HG02973 (cell line): ENCODE data around the gene ATP8B3.

Experiments
- ATAC-seq: cut with Tn5 transposase; IDR thresholded peaks from one replicate; pipeline ENCODE4 v1.9.1; 2021; ENCODE audit warnings: moderate library complexity; ENCODE audit not compliant: unreplicated experiment

Gene ATP8B3

GRCh38 chr19:1748115-1748872 lies 63.8 kb downstream of the ATP8B3 start:
- no peak for ATAC-seq

DNA sequence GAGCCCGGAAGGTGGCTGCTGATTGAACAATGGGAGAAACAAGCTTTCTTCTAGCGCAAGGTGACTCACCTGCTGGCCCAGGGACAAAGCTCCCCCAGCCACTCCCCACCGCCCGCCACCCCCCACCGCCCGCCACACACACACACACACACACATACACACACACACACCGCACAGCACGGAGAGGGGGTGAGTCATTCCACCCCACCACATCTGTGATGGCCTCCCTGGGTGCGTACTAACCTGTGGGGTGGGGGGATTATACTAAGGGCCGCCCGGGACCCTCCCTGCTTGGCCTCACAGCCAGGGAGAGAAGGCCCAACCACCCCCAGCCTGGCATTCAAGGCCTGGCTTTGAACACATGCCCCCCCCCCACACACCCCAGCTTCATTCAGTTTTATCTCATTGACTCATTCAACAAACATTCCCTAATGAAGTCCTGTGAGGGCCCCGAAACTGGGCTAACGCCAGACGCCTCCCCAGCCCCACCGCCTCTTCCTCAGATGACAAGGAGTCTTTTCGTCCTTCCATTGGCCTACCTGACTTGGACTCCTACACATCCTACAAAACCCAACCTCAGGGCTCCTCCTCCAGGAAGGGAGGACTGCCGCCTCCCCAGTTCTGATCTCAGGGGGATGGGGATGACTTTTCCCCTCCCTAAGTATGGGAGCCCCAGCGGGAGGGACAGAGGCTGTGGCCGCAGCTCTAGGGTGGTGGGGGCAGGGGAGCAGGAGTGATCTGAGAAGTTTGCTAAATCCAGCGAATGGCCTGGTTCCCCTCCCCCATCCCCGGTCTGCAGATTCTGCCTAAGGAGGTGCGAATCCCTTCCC lies 64.6 kb downstream of the ATP8B3 start:
- no peak for ATAC-seq

DNA sequence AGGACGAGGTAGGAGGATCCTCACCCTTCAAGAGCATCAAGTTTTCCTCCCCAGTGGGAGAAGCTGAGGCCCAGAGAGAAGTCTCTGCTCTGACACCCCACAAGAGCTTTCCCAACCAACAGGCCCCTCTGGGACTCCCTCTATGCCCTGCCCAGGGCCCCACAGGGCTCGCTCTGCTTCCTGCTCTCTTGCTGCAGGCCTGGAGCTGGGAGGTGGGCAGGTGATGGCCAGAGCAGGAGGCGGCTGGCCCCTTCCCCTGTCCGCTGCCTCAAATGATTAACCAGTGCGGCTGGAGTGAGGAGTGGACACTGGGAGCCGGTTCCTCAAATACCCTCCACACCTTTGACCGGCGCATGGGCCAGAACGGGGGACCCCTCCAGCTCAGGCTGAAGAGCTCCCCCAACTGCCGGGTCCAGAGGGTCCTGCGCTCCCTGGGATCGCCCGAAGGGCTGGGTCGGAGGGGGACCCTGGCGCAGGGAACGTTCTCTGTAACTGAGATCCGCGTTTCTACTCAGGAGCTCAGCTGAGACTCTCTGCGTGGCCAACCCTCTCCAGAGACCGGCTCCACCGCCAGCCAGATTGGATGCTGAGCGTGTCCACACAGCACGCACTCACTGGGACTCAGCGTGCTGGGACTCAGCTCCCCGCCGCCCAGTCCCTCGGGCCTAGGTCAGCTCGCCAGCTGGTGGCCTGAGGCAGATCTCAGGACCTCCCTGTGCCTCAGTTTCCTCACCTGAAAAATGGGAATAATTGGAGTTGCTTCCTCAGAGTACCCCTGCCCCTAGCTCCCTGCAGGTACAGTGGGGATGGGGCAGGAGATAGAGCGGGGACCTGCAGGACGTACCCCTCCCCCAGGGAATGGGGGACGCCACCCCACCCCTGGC lies 65.4 kb downstream of the ATP8B3 start:
- no peak for ATAC-seq

- no peak for ATAC-seq
Observed at GRCh38 chr19:1745589-1746031, 66.5 kb downstream of the ATP8B3 start.

DNA sequence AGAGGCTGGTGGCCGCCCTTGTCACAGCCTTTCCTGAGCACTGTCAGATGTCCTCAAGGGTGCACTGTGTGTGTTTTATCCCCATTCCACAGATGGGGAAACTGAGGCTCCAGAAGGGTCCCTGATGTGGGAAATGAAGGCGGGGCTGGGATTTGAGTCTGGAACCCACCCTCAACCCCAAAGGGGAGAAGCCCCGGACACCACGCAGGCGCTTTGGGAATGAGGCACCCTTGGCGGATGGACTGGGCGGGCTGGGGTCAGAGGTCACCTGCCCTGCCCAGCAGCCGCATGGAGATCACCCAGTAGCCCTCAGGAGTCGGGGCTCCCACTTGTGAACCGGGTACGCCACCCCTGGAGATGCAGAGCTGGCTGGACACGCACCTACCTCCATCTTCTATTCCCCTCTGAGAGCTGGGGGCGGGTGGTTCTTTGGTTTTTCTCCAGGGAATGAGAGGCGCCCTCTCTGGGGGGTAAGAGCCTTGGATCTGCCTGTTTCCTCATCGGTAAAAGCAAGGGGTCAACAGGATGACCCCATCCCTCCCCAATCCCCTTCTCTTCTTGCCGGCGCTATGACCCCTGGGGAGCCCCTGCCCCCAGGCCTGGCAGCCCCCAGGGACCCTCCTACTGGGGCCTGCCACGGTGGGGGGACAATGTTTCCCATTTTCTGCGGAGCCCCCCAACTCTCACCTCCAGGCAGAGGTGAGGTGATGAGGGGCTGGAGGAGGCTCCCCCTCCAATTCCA lies 67.1 kb downstream of the ATP8B3 start:
- ATAC-seq: no peak

- ATAC-seq: no peak
Observed at GRCh38 chr19:1744133-1744665, 67.9 kb downstream of the ATP8B3 start.

DNA sequence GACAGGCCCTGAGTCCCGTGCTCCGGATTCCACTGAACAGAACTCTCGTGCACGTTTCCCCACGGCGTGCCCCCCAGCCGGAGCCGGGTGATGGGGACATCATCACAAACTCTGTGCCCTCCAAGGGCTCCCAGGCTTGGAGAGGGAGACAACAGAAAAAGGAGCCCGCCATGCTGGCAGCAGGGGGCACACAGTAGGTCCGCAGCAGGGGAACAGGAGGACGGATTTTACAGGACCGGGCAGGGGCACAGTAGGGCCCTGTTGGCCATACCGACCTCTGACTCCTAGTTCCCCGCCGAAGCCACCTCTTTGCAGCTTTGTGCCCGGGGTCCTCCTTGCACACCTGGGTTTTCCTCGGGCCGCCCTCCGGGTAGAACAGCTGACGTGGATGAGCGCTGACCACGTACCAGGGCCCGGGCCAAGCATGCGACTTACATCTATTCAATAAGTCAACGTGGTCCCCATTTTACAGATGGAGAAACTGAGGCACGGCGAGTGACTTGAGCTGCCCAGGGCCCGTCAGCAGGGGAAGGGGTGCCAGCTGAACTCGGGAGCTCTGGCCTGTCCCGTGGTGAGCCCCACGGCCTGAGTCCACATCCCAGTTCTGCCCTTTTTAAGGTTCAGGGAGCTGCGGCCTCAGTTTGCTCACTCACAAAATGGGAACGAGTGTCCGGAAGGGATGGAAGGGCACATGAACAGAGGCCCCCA lies 68.9 kb downstream of the ATP8B3 start:
- no peak for ATAC-seq

GRCh38 chr19:1739960-1740629 lies 72.0 kb downstream of the ATP8B3 start:
- ATAC-seq: no peak

DNA sequence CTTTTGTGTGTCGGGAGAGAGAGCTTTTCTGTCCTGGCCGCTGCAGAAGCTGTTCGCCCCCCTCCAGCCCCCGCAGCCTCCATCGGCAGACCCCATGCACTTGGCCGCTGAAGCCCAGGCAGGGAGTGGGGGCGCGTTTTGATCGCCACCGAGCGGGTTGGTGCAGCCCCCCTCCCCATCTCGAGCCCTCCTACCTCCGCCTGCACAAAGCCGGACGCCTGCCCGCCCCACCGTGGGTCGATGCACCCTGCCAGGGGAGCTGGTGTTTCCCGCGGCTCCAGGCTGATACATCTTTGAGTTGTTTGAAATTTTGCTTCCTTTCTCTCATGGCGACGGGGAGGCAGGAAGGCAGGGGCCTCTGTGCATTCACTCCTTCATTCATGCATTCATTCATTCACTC lies 75.1 kb downstream of the ATP8B3 start:
- ATAC-seq: no peak

DNA sequence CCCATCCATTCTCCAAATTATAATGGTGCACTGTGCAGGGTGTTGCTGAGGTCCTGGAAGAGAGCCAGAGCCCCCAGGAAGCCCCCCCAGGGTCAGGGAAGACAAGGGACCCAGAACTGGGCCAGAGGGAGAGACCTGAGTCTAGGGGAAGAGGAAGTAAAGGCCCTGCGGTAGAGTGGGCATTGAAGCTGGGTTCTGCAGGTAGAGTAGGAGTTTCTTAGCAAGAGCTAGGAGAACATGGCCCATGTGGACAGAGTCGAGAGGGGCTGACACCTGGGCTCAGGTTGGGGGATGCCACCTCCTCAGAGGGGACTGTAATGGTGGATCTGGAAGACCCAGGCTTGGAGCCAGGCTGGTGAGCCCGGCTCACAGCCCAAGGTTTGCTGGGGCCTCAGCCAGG lies 75.8 kb downstream of the ATP8B3 start:
- ATAC-seq: no peak

- ATAC-seq: no peak
Observed at GRCh38 chr19:1734321-1734966, 77.6 kb downstream of the ATP8B3 start.
